Measurements from ENCODE around the gene BAMBI.

Gene BAMBI

DNA sequence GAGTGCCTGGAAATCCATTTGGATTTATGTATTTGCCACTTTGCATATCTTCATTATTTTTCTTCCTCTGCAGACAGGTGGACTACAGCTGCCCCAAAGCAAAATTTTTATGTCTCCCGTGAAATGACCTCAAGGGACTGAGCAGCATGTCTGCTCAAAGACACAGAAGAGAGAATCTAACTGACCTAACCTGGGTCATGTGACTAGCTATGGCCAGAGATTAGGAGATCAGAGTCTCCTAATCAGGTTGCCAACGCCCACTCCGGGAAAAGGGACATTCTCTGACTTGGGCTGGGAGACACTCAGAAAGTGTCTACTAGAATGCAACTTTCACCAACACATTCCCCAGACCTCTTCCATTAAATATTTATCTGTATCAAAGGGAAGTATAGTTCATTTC lies 2.5 kb upstream of the BAMBI start:
- DNase-seq (ENCODE audit: low read depth in 2 of 2, low spot score in 1 of 2): no peak

DNA sequence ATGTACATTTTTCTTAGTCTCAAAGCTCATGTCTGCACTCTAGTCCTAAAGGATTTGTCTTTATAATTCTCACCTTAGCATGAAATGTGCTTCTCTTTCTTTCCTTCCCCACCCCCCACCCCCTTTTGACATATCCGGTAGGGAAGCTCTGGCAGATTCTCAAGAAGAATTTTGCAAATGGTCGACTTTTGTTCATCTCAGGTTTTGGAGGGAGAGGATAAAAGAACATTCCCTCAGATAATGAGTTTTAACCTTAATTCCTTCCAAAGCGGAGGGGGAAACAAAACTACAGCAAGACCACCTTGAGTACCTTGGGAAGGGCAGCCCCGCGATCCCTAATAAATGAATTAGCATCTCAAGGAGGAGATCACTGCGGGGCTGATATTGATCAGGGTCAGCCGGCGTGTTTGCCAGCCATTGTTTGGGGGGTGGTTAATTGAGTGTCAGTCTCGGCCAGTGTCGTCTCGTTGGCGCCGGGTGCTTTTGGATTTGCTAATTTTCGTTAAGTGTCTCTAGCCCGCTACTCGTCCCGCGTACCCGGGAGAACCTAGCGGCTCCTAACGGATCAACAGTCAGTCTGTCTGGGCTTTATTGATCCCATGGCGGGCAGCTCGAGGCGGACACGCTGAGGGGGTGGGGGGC lies 874 bp upstream of the BAMBI start:
- no peak for DNase-seq (ENCODE audit: low read depth in 2 of 2, low spot score in 1 of 2)

GRCh38 chr10:28677888-28678686 lies 766 bp downstream of the BAMBI start:
- DNase-seq (ENCODE audit: low read depth in 2 of 2, low spot score in 1 of 2): no peak

- no peak for DNase-seq (ENCODE audit: low read depth in 2 of 2, low spot score in 1 of 2)
Observed at GRCh38 chr10:28678687-28679457, 1.6 kb downstream of the BAMBI start.

GRCh38 chr10:28679581-28680357 lies 2.4 kb downstream of the BAMBI start:
- no peak for DNase-seq (ENCODE audit: low read depth in 2 of 2, low spot score in 1 of 2)

DNA sequence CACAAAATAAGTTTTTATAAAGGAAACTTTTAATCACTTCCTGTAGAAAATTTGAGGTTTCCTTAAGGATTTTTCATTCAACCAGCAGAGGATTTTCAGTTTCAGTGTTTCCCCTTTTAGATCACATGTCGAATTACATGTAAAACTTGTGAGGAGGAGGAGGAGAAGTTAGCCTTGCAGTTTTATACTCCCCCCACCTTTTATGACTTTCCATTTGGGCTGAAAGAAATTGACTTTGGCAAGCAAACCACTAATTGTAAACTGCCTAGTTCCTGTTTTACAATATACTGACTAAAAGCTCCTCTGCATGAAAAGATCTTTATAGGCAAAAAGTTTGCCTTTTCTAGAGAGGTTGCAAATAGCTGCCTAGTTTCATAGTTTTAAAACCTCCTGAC lies 3.0 kb downstream of the BAMBI start:
- no peak for DNase-seq (ENCODE audit: low read depth in 2 of 2, low spot score in 1 of 2)

GRCh38 chr10:28681291-28681763 lies 4.0 kb downstream of the BAMBI start:
- DNase-seq (ENCODE audit: low read depth in 2 of 2, low spot score in 1 of 2): no peak

GRCh38 chr10:28681928-28682750 lies 4.8 kb downstream of the BAMBI start:
- no peak for DNase-seq (ENCODE audit: low read depth in 2 of 2, low spot score in 1 of 2)

DNA sequence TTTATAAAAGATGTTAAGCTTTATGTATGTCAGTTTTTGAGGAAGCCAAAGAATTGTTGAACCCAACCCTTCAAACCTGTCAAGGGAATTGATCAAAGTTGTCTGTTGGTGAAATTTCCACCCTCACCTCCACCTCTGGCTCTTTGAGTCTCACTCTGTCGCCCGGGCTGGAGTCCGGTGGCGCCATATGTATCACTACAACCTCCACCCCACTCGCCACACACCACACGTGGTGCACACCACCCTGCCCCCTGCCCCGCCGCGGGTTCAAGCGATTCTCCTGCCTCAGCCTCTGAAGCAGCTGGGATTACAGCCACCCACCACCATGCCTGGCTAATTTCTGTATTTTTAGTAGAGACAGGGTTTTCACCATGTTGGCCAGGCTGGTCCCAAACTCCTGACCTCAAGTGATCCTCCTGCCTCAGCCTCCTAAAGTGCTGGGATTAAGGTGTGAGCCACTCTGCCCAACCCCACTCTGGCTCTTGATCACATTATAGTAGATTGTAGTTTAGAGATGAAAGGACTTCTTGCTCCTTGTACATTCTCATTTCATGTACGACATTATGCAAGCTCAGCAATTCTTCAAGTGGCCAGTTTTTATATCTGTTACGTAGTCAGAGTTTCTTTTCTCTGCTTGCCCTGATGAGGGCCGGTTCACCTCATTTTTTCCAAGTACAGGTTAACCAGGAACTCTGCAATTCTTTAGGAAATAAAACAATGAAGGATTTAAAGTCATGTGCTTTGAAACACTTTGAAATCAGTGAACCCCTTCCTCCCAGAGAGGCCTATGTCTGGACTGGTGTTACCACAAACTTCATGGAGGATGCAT lies 7.0 kb downstream of the BAMBI start:
- DNase-seq (ENCODE audit: low read depth in 2 of 2, low spot score in 1 of 2): no peak

DNA sequence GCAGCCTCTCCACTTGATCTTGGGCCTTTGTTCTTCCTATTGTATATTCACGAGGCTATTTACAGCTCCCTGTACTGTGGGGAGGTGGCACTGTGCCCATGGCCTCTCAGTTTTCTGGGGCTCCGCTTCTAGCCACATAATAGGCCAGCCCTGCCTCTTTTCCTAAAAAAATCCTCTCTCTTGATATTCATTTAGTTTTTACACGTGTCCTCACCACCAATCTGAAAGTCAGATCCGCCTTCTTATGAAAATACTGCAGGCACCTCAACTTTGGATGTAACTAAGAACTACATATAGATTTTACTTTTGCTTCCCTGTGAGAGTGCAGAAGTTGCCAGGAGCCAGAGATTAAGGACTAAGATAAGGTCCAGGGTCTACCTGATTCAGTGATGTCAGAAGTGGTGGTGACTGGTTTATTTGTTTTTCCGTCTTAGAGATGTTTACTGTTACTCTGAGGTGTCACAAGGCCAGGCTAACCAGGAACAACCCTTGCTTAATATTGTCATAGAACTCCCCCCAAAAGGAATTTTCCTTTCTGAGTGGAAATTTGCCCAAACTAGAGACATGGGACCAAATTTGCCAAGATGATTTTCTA lies 7.8 kb downstream of the BAMBI start:
- no peak for DNase-seq (ENCODE audit: low read depth in 2 of 2, low spot score in 1 of 2)

- no peak for DNase-seq (ENCODE audit: low read depth in 2 of 2, low spot score in 1 of 2)
Observed at GRCh38 chr10:28685717-28686116, 8.4 kb downstream of the BAMBI start.

DNA sequence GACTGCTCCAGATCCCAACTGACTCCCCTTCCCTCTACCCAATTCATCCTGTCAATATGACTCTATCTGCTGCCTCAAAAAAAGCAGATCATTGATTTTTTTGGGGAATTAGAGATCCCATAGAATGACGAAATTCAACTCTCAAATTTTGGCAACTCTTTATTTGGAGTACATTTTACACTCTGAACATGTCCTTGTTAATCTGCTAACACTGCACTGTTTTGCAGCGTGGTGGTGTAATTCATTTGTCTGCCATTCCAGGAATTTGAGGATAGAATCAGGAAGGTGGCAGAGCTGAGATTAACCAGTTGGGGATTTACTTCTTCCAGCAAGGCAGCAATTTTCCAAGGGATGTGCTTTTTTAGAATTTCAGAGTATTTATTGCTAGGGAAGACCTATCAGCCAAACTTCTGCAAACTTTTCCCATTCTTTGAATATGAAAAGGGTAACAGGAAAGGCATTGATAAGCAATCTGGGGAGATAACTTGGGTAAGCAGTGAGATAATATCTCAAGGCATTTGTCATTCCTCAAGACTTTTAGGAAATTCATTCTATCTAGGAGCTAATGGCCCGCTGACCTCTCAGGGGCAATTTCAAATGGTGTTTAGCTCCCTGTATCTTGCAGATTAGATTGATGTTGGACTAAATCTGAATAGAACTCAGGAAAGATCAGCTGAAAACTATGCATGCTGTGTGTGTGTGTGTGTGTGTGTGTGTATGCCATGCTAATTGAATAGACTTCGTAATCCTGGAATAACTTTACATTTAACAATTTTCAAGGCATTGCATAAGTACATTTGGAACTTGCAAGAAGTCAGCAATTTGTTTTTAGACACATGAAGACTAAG lies 9.7 kb downstream of the BAMBI start:
- no peak for DNase-seq (ENCODE audit: low read depth in 2 of 2, low spot score in 1 of 2)

DNA sequence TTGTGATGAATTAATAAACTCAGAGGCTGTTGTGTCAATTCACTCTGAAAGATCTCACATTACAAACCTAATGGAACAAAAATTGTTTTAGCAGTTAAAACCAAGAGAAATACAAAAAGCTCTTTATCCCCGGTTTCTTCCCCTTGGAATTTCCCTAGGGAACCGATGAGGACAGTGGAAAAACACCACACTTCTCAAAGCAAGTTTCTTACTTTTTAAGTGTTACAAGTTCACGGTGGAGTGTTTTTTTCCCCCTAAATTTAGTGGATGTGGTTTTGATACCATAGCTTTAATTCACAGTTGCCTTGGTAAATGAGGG lies 10.3 kb downstream of the BAMBI start:
- no peak for DNase-seq (ENCODE audit: low read depth in 2 of 2, low spot score in 1 of 2)

GRCh38 chr10:28690545-28690944 lies 13.2 kb downstream of the BAMBI start:
- no peak for DNase-seq (ENCODE audit: low read depth in 2 of 2, low spot score in 1 of 2)

DNA sequence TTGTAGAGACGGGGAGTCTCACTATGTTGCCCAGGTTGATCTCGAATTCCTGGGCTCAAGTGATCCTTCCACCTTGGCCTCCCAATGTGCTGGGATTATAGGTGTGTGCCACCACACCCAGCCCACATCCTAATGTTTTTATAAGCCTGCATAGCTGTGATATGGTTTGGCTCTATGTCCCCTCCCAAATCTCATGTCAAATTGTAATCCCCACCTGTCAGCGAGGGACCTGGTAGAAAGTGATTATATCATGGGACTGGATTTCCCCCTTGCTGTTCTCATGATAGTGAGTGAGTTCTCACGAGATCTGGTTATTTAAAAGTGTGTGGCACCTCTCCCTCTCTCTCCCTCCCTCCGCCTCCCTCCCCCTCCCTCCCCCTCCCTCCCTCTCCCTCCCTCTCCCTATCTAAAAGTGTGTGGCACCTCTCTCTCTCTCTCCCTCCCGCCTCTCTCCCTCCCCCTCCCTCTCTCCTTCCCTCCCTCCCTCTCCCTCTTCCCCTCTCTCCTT lies 13.9 kb downstream of the BAMBI start:
- DNase-seq (ENCODE audit: low read depth in 2 of 2, low spot score in 1 of 2): no peak

GRCh38 chr10:28692050-28692449 lies 14.7 kb downstream of the BAMBI start:
- no peak for DNase-seq (ENCODE audit: low read depth in 2 of 2, low spot score in 1 of 2)

GRCh38 chr10:28694530-28694929 lies 17.2 kb downstream of the BAMBI start:
- no peak for DNase-seq (ENCODE audit: low read depth in 2 of 2, low spot score in 1 of 2)

DNA sequence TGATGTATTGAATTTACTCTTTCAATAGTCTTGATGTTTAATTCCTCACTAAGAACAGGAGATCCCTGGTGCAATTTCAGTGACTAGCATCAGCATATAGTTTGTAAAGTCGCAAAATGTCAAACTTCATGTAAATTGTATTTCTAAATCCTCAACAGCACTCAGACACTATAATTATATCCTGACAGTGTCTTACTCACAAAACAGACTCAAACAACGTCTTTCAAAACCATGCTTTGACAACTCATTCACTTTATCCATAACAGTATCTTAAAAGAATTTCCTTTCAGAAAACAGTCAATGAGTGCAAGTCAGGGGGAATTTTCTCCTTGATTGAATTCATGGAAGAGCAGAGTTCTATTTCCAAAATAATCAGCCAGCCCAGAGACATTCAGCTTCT lies 20.8 kb downstream of the BAMBI start:
- DNase-seq (ENCODE audit: low read depth in 2 of 2, low spot score in 1 of 2): no peak
